MM.1S (cell line): Measurements from ENCODE around the gene TPK1.

Experiments
- DNase-seq: peaks from one replicate; pipeline ENCODE4 v3.0.0-alpha.2; 2015
- H2AFZ ChIP-seq: fragments of 300-600 bp; sonication (generic); 2 replicates; pipeline ENCODE4 v1.6.0; 2016; ENCODE audit warnings: antibody characterized with exemption, low read length
- H3F3A ChIP-seq: fragments of 300-600 bp; sonication (generic); 2 replicates; pipeline ENCODE4 v1.6.1; 2016; ENCODE audit warnings: mild to moderate bottlenecking, antibody characterized with exemption, low read length, moderate library complexity, mixed read lengths; ENCODE audit not compliant: insufficient read depth
- H3K27ac ChIP-seq: fragments of 300-600 bp; sonication (generic); 2 replicates; pipeline ENCODE4 v1.5.1; 2016; ENCODE audit warnings: mild to moderate bottlenecking, low read length
- H3K27me3 ChIP-seq: fragments of 300-600 bp; sonication (generic); replicated peaks from 2 replicates; pipeline ENCODE4 v1.6.0; 2016; ENCODE audit warnings: low read length; ENCODE audit not compliant: insufficient read depth
- H3K36me3 ChIP-seq: fragments of 300-600 bp; sonication (generic); replicated peaks from 2 replicates; pipeline ENCODE4 v1.6.1; 2016; ENCODE audit warnings: mild to moderate bottlenecking, low read length, mixed read lengths; ENCODE audit not compliant: insufficient read depth
- H3K4me1 ChIP-seq: fragments of 300-600 bp; sonication (generic); 2 replicates; pipeline ENCODE4 v1.6.1; 2016; ENCODE audit warnings: low read length, mixed read lengths
- H3K4me2 ChIP-seq: fragments of 300-600 bp; sonication (generic); 2 replicates; pipeline ENCODE4 v1.6.0; 2016; ENCODE audit warnings: low read depth, low read length
- H3K4me3 ChIP-seq: fragments of 300-600 bp; sonication (generic); 2 replicates; pipeline ENCODE4 v1.5.1; 2016; ENCODE audit warnings: low read length, mixed read lengths
- H3K79me2 ChIP-seq: fragments of 300-600 bp; sonication (generic); 2 replicates; pipeline ENCODE4 v1.6.1; 2016; ENCODE audit warnings: mixed run types, low read length, mixed read lengths
- H3K9ac ChIP-seq: fragments of 300-600 bp; sonication (generic); 2 replicates; pipeline ENCODE4 v1.6.1; 2016; ENCODE audit warnings: low read length, mixed read lengths
- H3K9me2 ChIP-seq: fragments of 300-600 bp; sonication (generic); replicated peaks from 2 replicates; pipeline ENCODE4 v1.6.1; 2016; ENCODE audit warnings: mild to moderate bottlenecking, low read length, mixed read lengths; ENCODE audit not compliant: insufficient read depth
- H3K9me3 ChIP-seq: fragments of 300-600 bp; sonication (generic); replicated peaks from 2 replicates; pipeline ENCODE4 v1.6.1; 2016; ENCODE audit warnings: mild to moderate bottlenecking, low read length, mixed read lengths; ENCODE audit not compliant: insufficient read depth
- H4K20me1 ChIP-seq: fragments of 300-600 bp; sonication (generic); 2 replicates; pipeline ENCODE4 v1.6.1; 2016; ENCODE audit warnings: mild to moderate bottlenecking, low read length, moderate library complexity, mixed read lengths; ENCODE audit not compliant: insufficient read depth
- EZH2 ChIP-seq: fragments of 300-600 bp; sonication (generic); optimal IDR thresholded peaks from 2 replicates; pipeline ENCODE3; 2017; ENCODE audit warnings: low read depth, mild to moderate bottlenecking, antibody characterized with exemption, low read length, mixed read lengths
- EZH2phosphoT487 ChIP-seq: fragments of 300-600 bp; sonication (generic); IDR thresholded peaks from 2 replicates; pipeline ENCODE4 v1.6.1; 2018; ENCODE audit warnings: antibody characterized with exemption, low read length
- TF ChIP-seq, protein P1 (sequence below): fragments of 300-600 bp; sonication (generic); IDR thresholded peaks from 2 replicates; pipeline ENCODE4 v1.5.1; 2016; ENCODE audit warnings: antibody characterized with exemption, low read length, mixed read lengths

The TPK1 gene

DNA sequence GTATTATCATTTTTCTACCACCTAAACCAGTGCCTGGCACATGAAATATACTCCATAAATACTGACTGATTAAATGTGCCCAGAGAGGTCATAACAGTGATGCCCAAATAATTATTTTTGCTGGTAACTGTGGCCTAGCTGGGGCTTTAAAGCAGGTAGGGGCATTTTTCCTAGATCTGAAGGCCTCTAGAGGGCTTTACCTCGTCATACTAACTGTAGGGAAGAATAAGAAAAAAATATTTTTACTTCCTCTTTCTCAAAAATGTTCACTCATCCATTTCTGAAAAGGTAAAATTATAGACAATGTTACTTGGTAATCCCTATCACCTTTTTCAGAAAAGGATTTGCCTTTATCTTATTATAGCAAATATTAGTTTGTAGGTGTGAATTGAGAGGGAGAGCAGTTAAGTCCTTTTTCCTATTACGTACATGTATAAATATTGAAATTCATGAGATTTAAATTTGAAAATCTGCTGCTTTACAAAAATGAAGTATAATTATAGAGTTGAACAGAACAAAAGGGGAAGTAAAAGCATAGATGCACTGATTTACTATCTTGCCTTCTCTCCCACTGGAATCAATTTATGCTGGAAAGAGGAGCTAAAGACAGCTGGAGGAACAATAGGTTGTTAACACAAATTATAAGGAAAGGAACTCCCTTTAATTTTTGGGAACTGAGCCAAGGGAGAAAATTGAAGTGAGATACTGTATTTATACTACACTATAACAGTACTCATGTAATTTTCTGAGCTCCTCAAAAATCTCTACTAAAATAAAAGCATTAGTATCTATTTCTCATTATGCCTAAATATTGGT, 360.8 kb downstream of the TPK1 start:
- Histone ChIP-seq H3K79me2 (no peaks in the 10 kb centered on the region), H3K27me3 (no peaks in the 10 kb centered on the region), H4K20me1 (no peaks in the 10 kb centered on the region), H3K36me3 (no peaks in the 10 kb centered on the region), H3K4me2 (no peak overlapping the region), H3K9me2 (no peaks in the 10 kb centered on the region), H3K4me1 (no peaks in the 10 kb centered on the region), H3K4me3 (no peak overlapping the region), H2AFZ (no peak overlapping the region), H3K9me3 (no peaks in the 10 kb centered on the region), H3F3A (no peaks in the 10 kb centered on the region), H3K27ac (no peak overlapping the region), H3K9ac (no peak overlapping the region)
- DNase-seq = no peak
- no peak for TF ChIP-seq EZH2
- TF ChIP-seq, protein P1, sequence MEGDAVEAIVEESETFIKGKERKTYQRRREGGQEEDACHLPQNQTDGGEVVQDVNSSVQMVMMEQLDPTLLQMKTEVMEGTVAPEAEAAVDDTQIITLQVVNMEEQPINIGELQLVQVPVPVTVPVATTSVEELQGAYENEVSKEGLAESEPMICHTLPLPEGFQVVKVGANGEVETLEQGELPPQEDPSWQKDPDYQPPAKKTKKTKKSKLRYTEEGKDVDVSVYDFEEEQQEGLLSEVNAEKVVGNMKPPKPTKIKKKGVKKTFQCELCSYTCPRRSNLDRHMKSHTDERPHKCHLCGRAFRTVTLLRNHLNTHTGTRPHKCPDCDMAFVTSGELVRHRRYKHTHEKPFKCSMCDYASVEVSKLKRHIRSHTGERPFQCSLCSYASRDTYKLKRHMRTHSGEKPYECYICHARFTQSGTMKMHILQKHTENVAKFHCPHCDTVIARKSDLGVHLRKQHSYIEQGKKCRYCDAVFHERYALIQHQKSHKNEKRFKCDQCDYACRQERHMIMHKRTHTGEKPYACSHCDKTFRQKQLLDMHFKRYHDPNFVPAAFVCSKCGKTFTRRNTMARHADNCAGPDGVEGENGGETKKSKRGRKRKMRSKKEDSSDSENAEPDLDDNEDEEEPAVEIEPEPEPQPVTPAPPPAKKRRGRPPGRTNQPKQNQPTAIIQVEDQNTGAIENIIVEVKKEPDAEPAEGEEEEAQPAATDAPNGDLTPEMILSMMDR = no peak
- TF ChIP-seq EZH2phosphoT487 = no peak

DNA sequence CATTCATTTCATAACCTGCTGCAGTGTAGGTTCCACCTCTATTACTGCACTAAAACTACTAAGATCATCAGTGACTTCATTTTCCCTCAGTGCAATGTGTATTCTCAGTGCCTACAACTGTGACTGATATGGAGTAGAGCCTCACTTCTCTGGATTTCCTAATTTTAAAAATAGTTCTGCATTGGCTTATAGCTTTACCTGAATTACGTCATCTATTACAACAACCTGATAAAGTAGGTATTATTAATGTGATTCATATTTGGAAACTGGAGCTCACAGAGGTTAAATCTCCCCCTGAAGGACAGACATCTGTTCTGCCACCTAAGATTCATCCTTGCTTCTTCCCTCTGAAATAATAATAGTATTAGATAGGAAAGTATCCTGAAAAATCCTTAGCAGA, 361.5 kb downstream of the TPK1 start:
- H3K27me3 ChIP-seq = no peaks in the 10 kb centered on the region
- no peak overlapping the region for H3K4me3 ChIP-seq
- no peak overlapping the region for H2AFZ ChIP-seq
- TF ChIP-seq, protein P1 = no peak
- TF ChIP-seq EZH2 (no peak), EZH2phosphoT487 (no peak)
- H3K9ac ChIP-seq = no peak overlapping the region
- no peaks in the 10 kb centered on the region for H3K36me3 ChIP-seq
- DNase-seq = no peak
- H3F3A ChIP-seq = no peaks in the 10 kb centered on the region
- no peaks in the 10 kb centered on the region for H3K9me2 ChIP-seq
- H3K4me2 ChIP-seq = no peak overlapping the region
- no peaks in the 10 kb centered on the region for H4K20me1 ChIP-seq
- no peaks in the 10 kb centered on the region for H3K4me1 ChIP-seq
- H3K9me3 ChIP-seq = no peaks in the 10 kb centered on the region
- H3K79me2 ChIP-seq = no peaks in the 10 kb centered on the region
- H3K27ac ChIP-seq = no peak overlapping the region

DNA sequence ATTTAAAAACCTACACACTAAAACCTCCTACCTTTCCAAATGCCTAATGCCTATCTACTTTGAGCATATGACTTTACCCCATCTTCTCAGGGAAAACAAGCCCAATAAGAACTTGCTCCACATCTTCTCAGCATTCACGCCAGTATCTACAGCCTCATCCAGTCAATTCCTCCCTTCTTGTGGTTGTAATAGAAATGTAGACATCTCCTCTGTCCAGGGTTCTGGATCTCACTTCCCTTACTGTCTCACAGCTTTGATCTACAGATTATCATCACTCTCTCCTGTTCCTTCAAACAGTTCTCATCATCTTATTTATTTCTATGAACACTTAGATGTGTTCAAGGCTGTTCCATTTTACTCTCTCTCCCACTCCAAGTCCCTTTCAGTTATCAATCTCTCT, 361.9 kb downstream of the TPK1 start:
- H3K27ac ChIP-seq = no peak overlapping the region
- TF ChIP-seq, protein P1 = no peak
- TF ChIP-seq EZH2phosphoT487 (no peak), EZH2 (no peak)

More for the DNA sequence above, 361.9 kb downstream of the TPK1 start:
- no peaks in the 10 kb centered on the region for H3F3A ChIP-seq
- no peak for DNase-seq
- no peaks in the 10 kb centered on the region for H3K79me2 ChIP-seq
- H3K9me3 ChIP-seq = no peaks in the 10 kb centered on the region
- no peak overlapping the region for H2AFZ ChIP-seq
- H3K9me2 ChIP-seq = no peaks in the 10 kb centered on the region
- H3K4me1 ChIP-seq = no peaks in the 10 kb centered on the region
- no peaks in the 10 kb centered on the region for H4K20me1 ChIP-seq
- no peaks in the 10 kb centered on the region for H3K36me3 ChIP-seq
- no peak overlapping the region for H3K4me2 ChIP-seq
- H3K4me3 ChIP-seq = no peak overlapping the region
- H3K9ac ChIP-seq = no peak overlapping the region
- H3K27me3 ChIP-seq = no peaks in the 10 kb centered on the region
